ENCODE results near the gene ARID3B. TPM values are rescaled to one million over a fixed set of nuclear protein-coding genes. Genes with fewer than 3 reads are reported as not detected.

Gene ARID3B
- total and polyA plus RNA-seq, 2 of the 13 experiments (the other 11 are each of a cell fraction or from before 2014, with no cell fraction given) = 5.3 to 12.8 TPM

DNA sequence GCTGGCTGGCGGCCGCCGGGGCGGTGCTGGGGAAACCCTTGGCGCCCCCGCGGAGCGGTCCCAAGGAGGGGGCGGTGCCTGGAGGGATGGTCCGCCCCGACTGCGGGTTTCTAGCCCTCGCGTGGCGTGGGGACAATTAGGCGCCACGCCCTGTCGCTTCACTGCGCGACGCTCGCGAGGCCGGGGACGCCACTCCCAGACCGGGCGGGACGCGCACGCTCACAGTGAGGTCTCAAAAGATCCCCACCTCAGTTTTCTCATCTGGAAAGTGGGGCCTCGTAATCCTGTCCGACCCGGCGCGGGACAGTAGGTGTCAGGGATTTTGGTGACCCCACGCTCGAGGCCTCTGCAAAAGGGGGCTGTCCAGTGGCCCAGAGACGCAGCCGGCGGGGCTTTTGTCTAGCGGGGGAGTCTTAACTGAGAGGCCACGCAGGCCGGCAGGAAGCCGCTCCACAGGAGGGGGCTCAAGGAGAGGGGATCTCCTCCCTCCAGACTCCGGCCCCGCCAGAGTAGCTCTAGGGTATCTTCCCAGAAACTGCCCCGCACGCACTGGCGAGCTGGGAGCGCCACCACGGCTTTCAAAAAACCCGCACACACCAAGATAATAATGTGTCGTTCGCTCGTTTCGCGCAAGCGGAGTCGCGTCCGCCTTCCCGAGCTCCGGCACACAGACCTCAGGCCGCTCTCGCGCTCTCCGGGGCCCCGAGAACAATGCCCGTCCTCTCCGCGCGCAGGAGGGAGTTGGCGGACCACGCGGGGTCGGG lies 73.9 kb downstream of the ARID3B start (continued):
- 0 out of 2 replicates have a peak, but pooled peaks have one; percentile 18 for TF ChIP-seq HOXA3 (CRISPR knock-in tag; IDR thresholded peaks at IDR 0.05)
- no peak for TF ChIP-seq MYC (CRISPR knock-in tag; IDR thresholded peaks at IDR 0.05; ENCODE audit: borderline replicate concordance)
- TF ChIP-seq MEIS1 (CRISPR knock-in tag; IDR thresholded peaks at IDR 0.05; ENCODE audit: borderline replicate concordance) = 0 out of 2 replicates have a peak, but pooled peaks have one; percentile 21
- TF ChIP-seq ZNF773 (CRISPR knock-in tag; IDR thresholded peaks at IDR 0.05; ENCODE audit: borderline replicate concordance) = no peak
- TF ChIP-seq POLR2AphosphoS2 (IDR thresholded peaks at IDR 0.05; ENCODE audit: low read depth, low read length) = no peak
- TF ChIP-seq ZNF34 (CRISPR knock-in tag; IDR thresholded peaks at IDR 0.05; ENCODE audit: borderline replicate concordance) = peak; percentile 45; the same call in 1 of the 2 replicates
- 0 out of 2 replicates have a peak, but pooled peaks have one; percentile 46 for TF ChIP-seq ZNF292 (CRISPR knock-in tag; IDR thresholded peaks at IDR 0.05; ENCODE audit: borderline replicate concordance, low read depth)
- peak; percentile 23 for TF ChIP-seq ZNF883 (CRISPR knock-in tag; IDR thresholded peaks at IDR 0.05; ENCODE audit: not compliant biosample characterization)
- 0 out of 2 replicates have a peak, but pooled peaks have one; percentile 30 for TF ChIP-seq MTF2 (CRISPR knock-in tag; IDR thresholded peaks at IDR 0.05; ENCODE audit: borderline replicate concordance)
- TF ChIP-seq, protein P1, sequence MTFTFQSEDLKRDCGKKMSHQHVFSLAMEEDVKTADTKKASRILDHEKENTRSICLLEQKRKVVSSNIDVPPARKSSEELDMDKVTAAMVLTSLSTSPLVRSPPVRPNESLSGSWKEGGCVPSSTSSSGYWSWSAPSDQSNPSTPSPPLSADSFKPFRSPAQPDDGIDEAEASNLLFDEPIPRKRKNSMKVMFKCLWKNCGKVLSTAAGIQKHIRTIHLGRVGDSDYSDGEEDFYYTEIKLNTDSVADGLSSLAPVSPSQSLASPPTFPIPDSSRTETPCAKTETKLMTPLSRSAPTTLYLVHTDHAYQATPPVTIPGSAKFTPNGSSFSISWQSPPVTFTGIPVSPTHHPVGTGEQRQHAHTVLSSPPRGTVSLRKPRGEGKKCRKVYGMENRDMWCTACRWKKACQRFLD (CRISPR knock-in tag; IDR thresholded peaks at IDR 0.05; ENCODE audit: borderline replicate concordance) = no peak
- TF ChIP-seq, protein P2, sequence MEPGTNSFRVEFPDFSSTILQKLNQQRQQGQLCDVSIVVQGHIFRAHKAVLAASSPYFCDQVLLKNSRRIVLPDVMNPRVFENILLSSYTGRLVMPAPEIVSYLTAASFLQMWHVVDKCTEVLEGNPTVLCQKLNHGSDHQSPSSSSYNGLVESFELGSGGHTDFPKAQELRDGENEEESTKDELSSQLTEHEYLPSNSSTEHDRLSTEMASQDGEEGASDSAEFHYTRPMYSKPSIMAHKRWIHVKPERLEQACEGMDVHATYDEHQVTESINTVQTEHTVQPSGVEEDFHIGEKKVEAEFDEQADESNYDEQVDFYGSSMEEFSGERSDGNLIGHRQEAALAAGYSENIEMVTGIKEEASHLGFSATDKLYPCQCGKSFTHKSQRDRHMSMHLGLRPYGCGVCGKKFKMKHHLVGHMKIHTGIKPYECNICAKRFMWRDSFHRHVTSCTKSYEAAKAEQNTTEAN (CRISPR knock-in tag; conservative IDR thresholded peaks at IDR 0.05) = no peak
- TF ChIP-seq SPEN (CRISPR knock-in tag; IDR thresholded peaks at IDR 0.05; ENCODE audit: low read depth) = no peak; the same call in 1 of the 2 replicates
- TF ChIP-seq HDAC2 (CRISPR knock-in tag; IDR thresholded peaks at IDR 0.05) = peak; percentile 59; the same call in 1 of the 2 replicates
- 0 out of 2 replicates have a peak, but pooled peaks have one; percentile 4 for TF ChIP-seq ARID2 (CRISPR knock-in tag; IDR thresholded peaks at IDR 0.05; ENCODE audit: borderline replicate concordance)
- TF ChIP-seq, protein P3, sequence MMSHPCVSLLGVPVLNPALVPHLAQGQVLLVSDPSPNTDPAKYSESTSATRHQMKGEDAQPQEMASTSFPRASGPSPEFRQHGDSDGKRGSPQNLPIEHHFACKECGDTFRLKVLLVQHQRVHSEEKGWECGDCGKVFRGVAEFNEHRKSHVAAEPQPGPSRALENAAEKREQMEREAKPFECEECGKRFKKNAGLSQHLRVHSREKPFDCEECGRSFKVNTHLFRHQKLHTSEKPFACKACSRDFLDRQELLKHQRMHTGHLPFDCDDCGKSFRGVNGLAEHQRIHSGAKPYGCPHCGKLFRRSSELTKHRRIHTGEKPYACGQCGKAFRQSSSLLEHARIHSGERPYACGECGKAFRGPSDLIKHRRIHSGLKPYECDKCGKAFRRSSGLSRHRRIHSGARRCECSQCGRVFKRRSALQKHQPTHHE (CRISPR knock-in tag; IDR thresholded peaks at IDR 0.05; ENCODE audit: borderline replicate concordance) = peak; percentile 6; the same call in 1 of the 2 replicates
- TF ChIP-seq, protein P4, sequence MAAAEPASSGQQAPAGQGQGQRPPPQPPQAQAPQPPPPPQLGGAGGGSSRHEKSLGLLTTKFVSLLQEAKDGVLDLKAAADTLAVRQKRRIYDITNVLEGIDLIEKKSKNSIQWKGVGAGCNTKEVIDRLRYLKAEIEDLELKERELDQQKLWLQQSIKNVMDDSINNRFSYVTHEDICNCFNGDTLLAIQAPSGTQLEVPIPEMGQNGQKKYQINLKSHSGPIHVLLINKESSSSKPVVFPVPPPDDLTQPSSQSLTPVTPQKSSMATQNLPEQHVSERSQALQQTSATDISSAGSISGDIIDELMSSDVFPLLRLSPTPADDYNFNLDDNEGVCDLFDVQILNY (CRISPR knock-in tag; conservative IDR thresholded peaks at IDR 0.05) = 0 out of 2 replicates have a peak, but pooled peaks have one; percentile 31
- TF ChIP-seq EZH2 (conservative IDR thresholded peaks at IDR 0.05; ENCODE audit: low read depth, low read length) = no peak
- TF ChIP-seq KLF15 (CRISPR knock-in tag; IDR thresholded peaks at IDR 0.05; ENCODE audit: borderline replicate concordance) = peak; percentile 50
- peak; percentile 92 for TF ChIP-seq ADNP (CRISPR knock-in tag; IDR thresholded peaks at IDR 0.05)
- TF ChIP-seq NR1H2 (CRISPR knock-in tag; IDR thresholded peaks at IDR 0.05; ENCODE audit: borderline replicate concordance, low read depth) = peak; percentile 55; the same call in 1 of the 2 replicates
- TF ChIP-seq, protein P5, sequence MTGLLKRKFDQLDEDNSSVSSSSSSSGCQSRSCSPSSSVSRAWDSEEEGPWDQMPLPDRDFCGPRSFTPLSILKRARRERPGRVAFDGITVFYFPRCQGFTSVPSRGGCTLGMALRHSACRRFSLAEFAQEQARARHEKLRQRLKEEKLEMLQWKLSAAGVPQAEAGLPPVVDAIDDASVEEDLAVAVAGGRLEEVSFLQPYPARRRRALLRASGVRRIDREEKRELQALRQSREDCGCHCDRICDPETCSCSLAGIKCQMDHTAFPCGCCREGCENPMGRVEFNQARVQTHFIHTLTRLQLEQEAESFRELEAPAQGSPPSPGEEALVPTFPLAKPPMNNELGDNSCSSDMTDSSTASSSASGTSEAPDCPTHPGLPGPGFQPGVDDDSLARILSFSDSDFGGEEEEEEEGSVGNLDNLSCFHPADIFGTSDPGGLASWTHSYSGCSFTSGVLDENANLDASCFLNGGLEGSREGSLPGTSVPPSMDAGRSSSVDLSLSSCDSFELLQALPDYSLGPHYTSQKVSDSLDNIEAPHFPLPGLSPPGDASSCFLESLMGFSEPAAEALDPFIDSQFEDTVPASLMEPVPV (CRISPR knock-in tag; IDR thresholded peaks at IDR 0.05) = 0 out of 2 replicates have a peak, but pooled peaks have one; percentile 8
- no peak; the same call in 1 of the 2 replicates for TF ChIP-seq SAP130 (CRISPR knock-in tag; IDR thresholded peaks at IDR 0.05; ENCODE audit: low read depth)

All from HepG2 (cell line).